Keratinocyte (primary cell): ENCODE measurements around the gene ARHGAP32. TPM values are rescaled to one million over a fixed set of nuclear protein-coding genes. Genes with fewer than 3 reads are reported as not detected.
A peak's percentile ranks its signal among the peaks of the same experiment; 100 is the strongest.

Experiments
- DNase-seq: peaks from one replicate; pipeline ENCODE4 v3.0.0-alpha.2; 2011; ENCODE audit warnings: low read depth, missing footprints, low spot score
- FAIRE-seq: peaks from 2 replicates; lab custom pipeline; 2011; peaks lifted over from hg19 to GRCh38; lab: Jason Lieb, UNC
- H2AFZ ChIP-seq: 2 replicates; pipeline ENCODE4 v1.6.0; 2012; ENCODE audit warnings: low read length, control low read depth, inconsistent platforms; ENCODE audit not compliant: control insufficient read depth
- H3K27ac ChIP-seq: 2 replicates; pipeline ENCODE4 v1.5.1; 2011; ENCODE audit warnings: low read length; ENCODE audit not compliant: control insufficient read depth, insufficient read depth
- H3K27me3 ChIP-seq: 3 replicates; pipeline ENCODE4 v1.6.0; 2011; ENCODE audit warnings: low read length; ENCODE audit not compliant: control insufficient read depth, insufficient read depth; ENCODE audit errors: extremely low read depth
- H3K36me3 ChIP-seq, 2 experiments: 2 replicates in 1 of 2; 3 replicates in 1 of 2; pipeline ENCODE4 v1.5.1; 2011; ENCODE audit warnings: low read length in 2 of 2, mild to moderate bottlenecking in 1 of 2; ENCODE audit not compliant: control insufficient read depth in 2 of 2, insufficient read depth in 2 of 2; ENCODE audit errors: extremely low read depth in 1 of 2
- H3K4me1 ChIP-seq: 3 replicates; pipeline ENCODE4 v1.5.1; 2011; ENCODE audit warnings: low read length; ENCODE audit not compliant: control insufficient read depth, insufficient read depth; ENCODE audit errors: extremely low read depth
- H3K4me2 ChIP-seq: 3 replicates; pipeline ENCODE4 v1.6.0; 2011; ENCODE audit warnings: low read depth, low read length; ENCODE audit not compliant: control insufficient read depth, insufficient read depth; ENCODE audit errors: extremely low read depth
- H3K4me3 ChIP-seq, 3 experiments: fragments of 200-600 bp in 1 of 3; sonication (generic) in 1 of 3; 2 replicates in 2 of 3; 3 replicates in 1 of 3; pipeline ENCODE4 v1.5.1; 2011 to 2016; ENCODE audit warnings: low read length in 3 of 3, mild to moderate bottlenecking in 3 of 3, control low read depth in 2 of 3, inconsistent platforms in 1 of 3, low read depth in 1 of 3, mixed read lengths in 1 of 3, mixed run types in 1 of 3, moderate library complexity in 1 of 3; ENCODE audit not compliant: control insufficient read depth in 2 of 3, insufficient read depth in 2 of 3; ENCODE audit errors: extremely low read depth in 1 of 3
- H3K79me2 ChIP-seq: 2 replicates; pipeline ENCODE4 v1.6.0; 2012; ENCODE audit warnings: low read length; ENCODE audit not compliant: control insufficient read depth, insufficient read depth
- H3K9ac ChIP-seq: 3 replicates; pipeline ENCODE4 v1.6.0; 2011; ENCODE audit warnings: low read length; ENCODE audit not compliant: control insufficient read depth, insufficient read depth; ENCODE audit errors: extremely low read depth
- H3K9me1 ChIP-seq: 3 replicates; pipeline ENCODE4 v1.6.0; 2011; ENCODE audit warnings: low read length; ENCODE audit not compliant: control insufficient read depth, insufficient read depth; ENCODE audit errors: extremely low read depth
- H3K9me3 ChIP-seq: 2 replicates; pipeline ENCODE4 v1.5.1; 2012; ENCODE audit warnings: low read depth, low read length; ENCODE audit not compliant: control insufficient read depth
- H4K20me1 ChIP-seq: 3 replicates; pipeline ENCODE4 v1.6.0; 2011; ENCODE audit warnings: low read length; ENCODE audit not compliant: control insufficient read depth, insufficient read depth; ENCODE audit errors: extremely low read depth
- EZH2 ChIP-seq: IDR thresholded peaks from one replicate; pipeline ENCODE4 v1.6.1; 2012; ENCODE audit warnings: inconsistent platforms, mild to moderate bottlenecking, low read length, moderate library complexity
- dilution Hi-C: fragments of 300-500 bp; cut with MboI; formaldehyde crosslinking; loops from one replicate; pipeline ENCODE4 v1.7.0; 2020; ENCODE audit warnings: low sequenced_read_pairs; ENCODE audit not compliant: extremely low pct_ligation_motif_present
- polyA minus RNA-seq, 3 experiments: library from RNA; depleted of rRNA, polyadenylated mRNA; stranded (reverse); fragments of >200 nt; gene quantifications; 1 replicate in 1 of 3; 2 replicates in 1 of 3; 3 replicates in 1 of 3; pipeline ENCODE4 v1.2.3, GENCODE V29; 2011
- polyA plus RNA-seq, 5 experiments: library from polyadenylated mRNA; depleted of rRNA in 3 of 5; stranded (reverse) in 3 of 5; stranded (forward) in 1 of 5; unstranded in 1 of 5; fragments of >200 nt; gene quantifications; 1 replicate in 1 of 5; 2 replicates in 3 of 5; 3 replicates in 1 of 5; pipeline versions ENCODE4 v1.2.1 to v1.2.3, GENCODE V29; 2011 to 2012; ENCODE audit warnings: missing spikeins in 2 of 5, low read depth in 1 of 5, low replicate concordance in 1 of 5
- TF ChIP-seq, protein P1 (sequence below), 3 experiments: IDR thresholded peaks in 1 of 3; conservative IDR thresholded peaks in 1 of 3; optimal IDR thresholded peaks in 1 of 3; 2 replicates in 2 of 3; 3 replicates in 1 of 3; pipeline versions ENCODE3 to v1.5.1; 2011; ENCODE audit warnings: low read length in 3 of 3, mild to moderate bottlenecking in 3 of 3, moderate library complexity in 2 of 3, control low read depth in 1 of 3, inconsistent platforms in 1 of 3; ENCODE audit not compliant: insufficient read depth in 2 of 3; ENCODE audit errors: extremely low read depth in 1 of 3

ARHGAP32 gene
- 10.8 to 13.0 TPM (median 12.3 TPM) in 3 replicates for polyA plus RNA-seq
- 11.4 TPM for polyA plus RNA-seq (2011; ENCODE audit: low read depth)
- polyA plus RNA-seq (2011; cell fraction: cytosol; rRNA removed), result 6.0 and 9.5 TPM in 2 replicates
- 33.4 and 33.7 TPM in 2 replicates for polyA plus RNA-seq (2011; cell fraction: nucleus; rRNA removed)
- polyA plus RNA-seq (2012; ENCODE audit: low replicate concordance), result 8.1 and 12.5 TPM in 2 replicates
- 28.3 to 40.0 TPM (median 37.6 TPM) in 3 replicates for polyA minus RNA-seq
- 13.0 TPM for polyA minus RNA-seq (2011; cell fraction: cytosol; rRNA and poly(A)+ RNA removed)
- 27.0 and 61.4 TPM in 2 replicates for polyA minus RNA-seq (2011; cell fraction: nucleus; rRNA and poly(A)+ RNA removed)

DNA sequence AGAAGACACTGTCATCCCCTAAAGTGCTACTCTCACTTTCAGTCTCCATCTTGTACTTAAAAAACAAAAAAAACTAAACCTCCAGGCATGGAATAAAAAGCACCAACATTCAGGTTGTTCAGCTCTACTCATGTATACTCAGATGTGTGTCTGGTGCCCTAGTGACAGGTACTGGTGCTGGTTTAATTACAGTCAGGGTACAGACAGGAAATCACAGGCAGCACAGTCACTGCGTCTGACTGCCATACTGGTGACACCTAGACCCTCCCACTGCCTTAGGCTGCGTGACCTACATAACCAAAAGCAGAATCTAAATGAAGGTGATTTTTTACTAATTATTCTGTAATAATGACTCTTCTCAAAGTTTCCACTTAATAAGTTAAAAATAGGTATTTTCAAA, at the start of gene ARHGAP32:
Gene ARHGAP32, minus strand, starts transcription at position 176 of the 400 bp plus-strand sequence. Its CDS starts 127 bp downstream, at position 49.
- H3K9me1 ChIP-seq, result no peaks in the 10 kb centered on the region
- peaks cover 21% of the 10 kb centered on the region for H3K4me1 ChIP-seq
- H2AFZ ChIP-seq, result peak within 1 kb of the TSS; percentile 67
- DNase-seq (no peak), FAIRE-seq (peak; percentile 84)
- H3K79me2 ChIP-seq, result peaks cover 29% of the 10 kb centered on the region
- peak within 1 kb of the TSS; percentile 77 for H3K9ac ChIP-seq
- no peaks in the 10 kb centered on the region for H3K27me3 ChIP-seq
- dilution Hi-C loops, result no loop called here
- no peaks in the 10 kb centered on the region for H4K20me1 ChIP-seq
- no peaks in the 10 kb centered on the region for H3K36me3 ChIP-seq
- no peaks in the 10 kb centered on the region for H3K9me3 ChIP-seq
- H3K27ac ChIP-seq, result peak within 1 kb of the TSS; percentile 85
- peak within 1 kb of the TSS; percentile 42 to 85 (median 78) for H3K4me3 ChIP-seq
- peak within 1 kb of the TSS; percentile 98 for H3K4me2 ChIP-seq
- TF ChIP-seq EZH2, result no peak
- TF ChIP-seq, protein P1, sequence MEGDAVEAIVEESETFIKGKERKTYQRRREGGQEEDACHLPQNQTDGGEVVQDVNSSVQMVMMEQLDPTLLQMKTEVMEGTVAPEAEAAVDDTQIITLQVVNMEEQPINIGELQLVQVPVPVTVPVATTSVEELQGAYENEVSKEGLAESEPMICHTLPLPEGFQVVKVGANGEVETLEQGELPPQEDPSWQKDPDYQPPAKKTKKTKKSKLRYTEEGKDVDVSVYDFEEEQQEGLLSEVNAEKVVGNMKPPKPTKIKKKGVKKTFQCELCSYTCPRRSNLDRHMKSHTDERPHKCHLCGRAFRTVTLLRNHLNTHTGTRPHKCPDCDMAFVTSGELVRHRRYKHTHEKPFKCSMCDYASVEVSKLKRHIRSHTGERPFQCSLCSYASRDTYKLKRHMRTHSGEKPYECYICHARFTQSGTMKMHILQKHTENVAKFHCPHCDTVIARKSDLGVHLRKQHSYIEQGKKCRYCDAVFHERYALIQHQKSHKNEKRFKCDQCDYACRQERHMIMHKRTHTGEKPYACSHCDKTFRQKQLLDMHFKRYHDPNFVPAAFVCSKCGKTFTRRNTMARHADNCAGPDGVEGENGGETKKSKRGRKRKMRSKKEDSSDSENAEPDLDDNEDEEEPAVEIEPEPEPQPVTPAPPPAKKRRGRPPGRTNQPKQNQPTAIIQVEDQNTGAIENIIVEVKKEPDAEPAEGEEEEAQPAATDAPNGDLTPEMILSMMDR (optimal IDR thresholded peaks at IDR 0.05 in 1 of 3, IDR thresholded peaks at IDR 0.05 in 1 of 3, conservative IDR thresholded peaks at IDR 0.05 in 1 of 3; ENCODE audit: extremely low read depth in 1 of 3, insufficient read depth in 2 of 3, low read length in 3 of 3), result peak in 1 of 3 experiments; percentile 12

DNA sequence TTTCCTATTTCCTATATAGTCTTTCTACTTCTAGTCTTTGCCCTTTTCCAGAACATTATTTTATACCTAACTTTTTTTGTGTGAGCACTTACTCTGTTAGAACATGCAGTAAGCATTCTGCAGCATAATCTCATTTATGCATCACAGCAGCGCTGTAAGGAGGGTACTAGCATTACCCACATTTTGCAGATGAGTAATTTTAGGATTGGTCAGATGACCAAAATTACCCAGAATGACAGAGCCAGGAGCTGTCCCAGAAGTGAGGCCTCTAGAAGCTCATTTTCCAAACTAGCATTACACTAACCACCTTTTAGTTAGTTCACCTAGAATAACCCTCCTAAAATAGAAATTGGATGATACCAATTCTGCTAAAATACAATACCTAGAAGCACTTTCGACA, 47.1 kb upstream of the ARHGAP32 start:
- no peak for DNase-seq
- Histone ChIP-seq H3K4me1 (no peaks in the 10 kb centered on the region), H3K27ac (no peak overlapping the region), H3K9me1 (no peaks in the 10 kb centered on the region), H3K27me3 (no peaks in the 10 kb centered on the region), H4K20me1 (no peaks in the 10 kb centered on the region), H3K9ac (no peak overlapping the region), H3K4me2 (no peak overlapping the region), H3K4me3 (no peak overlapping the region), H2AFZ (no peak overlapping the region), H3K9me3 (no peaks in the 10 kb centered on the region), H3K79me2 (peaks cover 10% of the 10 kb centered on the region), H3K36me3 (no peaks in the 10 kb centered on the region)
- TF ChIP-seq, protein P1 (optimal IDR thresholded peaks at IDR 0.05 in 1 of 3, IDR thresholded peaks at IDR 0.05 in 1 of 3, conservative IDR thresholded peaks at IDR 0.05 in 1 of 3; ENCODE audit: extremely low read depth in 1 of 3, insufficient read depth in 2 of 3, low read length in 3 of 3), result no peak
- no peak for TF ChIP-seq EZH2
- dilution Hi-C loops, result no loop called here
- no peak for FAIRE-seq
